Endothelial cell of umbilical vein (primary cell): ENCODE data around the gene SLC26A2.

Experiments
- EZH2 ChIP-seq: IDR thresholded peaks from 2 replicates; pipeline ENCODE4 v1.6.1; 2012; ENCODE audit warnings: borderline replicate concordance, low read depth, mild to moderate bottlenecking, moderate library complexity, low read length, inconsistent platforms; ENCODE audit not compliant: severe bottlenecking
- FOS ChIP-seq: IDR thresholded peaks from 2 replicates; pipeline ENCODE4 v1.6.1; 2011; ENCODE audit warnings: mild to moderate bottlenecking, low read length, moderate library complexity, borderline replicate concordance; ENCODE audit not compliant: insufficient read depth
- POLR2A ChIP-seq: IDR thresholded peaks from 2 replicates; pipeline ENCODE4 v1.6.1; 2012; ENCODE audit warnings: low read depth, mild to moderate bottlenecking, control low read depth, low read length
- TF ChIP-seq, protein P1 (sequence below), 2 donors: IDR thresholded peaks; 1 replicate in 1 of 2; 2 replicates in 1 of 2; pipeline ENCODE4 v1.5.1; 2011; ENCODE audit warnings: low read length in 2 of 2, mild to moderate bottlenecking in 2 of 2, moderate library complexity in 2 of 2, control low read depth in 1 of 2, inconsistent platforms in 1 of 2, low read depth in 1 of 2; ENCODE audit not compliant: insufficient read depth in 1 of 2; ENCODE audit errors: extremely low read depth in 1 of 2
- TF ChIP-seq, protein P2 (sequence below): IDR thresholded peaks from 2 replicates; pipeline ENCODE4 v1.6.1; 2011; ENCODE audit not compliant: insufficient read depth, insufficient read length

DNA sequence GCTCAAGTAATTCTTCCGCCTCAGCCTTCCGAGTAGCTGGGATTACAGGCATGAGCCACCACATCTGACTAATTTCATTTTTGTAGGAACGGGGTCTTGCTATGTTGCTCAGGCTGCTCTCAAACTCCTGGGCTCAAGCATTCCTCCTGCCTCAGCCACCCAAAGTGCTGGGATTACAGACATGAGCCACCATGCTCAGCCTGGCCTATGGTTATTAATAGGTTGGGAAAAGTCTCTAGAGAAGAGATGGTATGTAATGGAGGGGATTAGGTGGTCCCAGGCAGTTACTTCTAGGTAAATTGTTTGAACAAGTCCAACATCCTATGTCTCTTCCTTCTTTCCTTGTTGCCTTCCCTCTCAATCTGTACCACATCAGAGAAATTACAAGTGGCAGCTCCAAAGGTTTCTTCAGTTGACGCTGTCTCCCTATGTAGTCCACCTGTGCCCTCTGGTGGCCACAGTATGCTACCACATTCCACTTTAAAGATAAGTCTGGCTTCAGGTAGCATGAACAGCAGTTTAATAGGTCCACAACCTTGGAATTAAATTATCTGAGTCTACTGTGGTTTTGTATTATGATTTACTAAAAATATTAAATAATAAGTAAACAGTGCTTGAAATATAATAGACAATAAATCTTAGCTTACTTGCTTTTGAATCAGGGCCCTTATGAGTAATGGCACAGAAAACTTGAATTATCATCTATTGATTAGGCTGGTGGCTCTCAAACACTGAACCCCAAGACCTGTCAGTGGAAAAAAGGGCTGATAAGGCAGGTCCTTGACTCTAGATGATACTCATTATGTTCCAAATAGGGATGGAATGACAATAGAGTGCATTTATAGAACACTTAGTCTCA lies 30.2 kb downstream of the SLC26A2 start:
- TF ChIP-seq, protein P1, sequence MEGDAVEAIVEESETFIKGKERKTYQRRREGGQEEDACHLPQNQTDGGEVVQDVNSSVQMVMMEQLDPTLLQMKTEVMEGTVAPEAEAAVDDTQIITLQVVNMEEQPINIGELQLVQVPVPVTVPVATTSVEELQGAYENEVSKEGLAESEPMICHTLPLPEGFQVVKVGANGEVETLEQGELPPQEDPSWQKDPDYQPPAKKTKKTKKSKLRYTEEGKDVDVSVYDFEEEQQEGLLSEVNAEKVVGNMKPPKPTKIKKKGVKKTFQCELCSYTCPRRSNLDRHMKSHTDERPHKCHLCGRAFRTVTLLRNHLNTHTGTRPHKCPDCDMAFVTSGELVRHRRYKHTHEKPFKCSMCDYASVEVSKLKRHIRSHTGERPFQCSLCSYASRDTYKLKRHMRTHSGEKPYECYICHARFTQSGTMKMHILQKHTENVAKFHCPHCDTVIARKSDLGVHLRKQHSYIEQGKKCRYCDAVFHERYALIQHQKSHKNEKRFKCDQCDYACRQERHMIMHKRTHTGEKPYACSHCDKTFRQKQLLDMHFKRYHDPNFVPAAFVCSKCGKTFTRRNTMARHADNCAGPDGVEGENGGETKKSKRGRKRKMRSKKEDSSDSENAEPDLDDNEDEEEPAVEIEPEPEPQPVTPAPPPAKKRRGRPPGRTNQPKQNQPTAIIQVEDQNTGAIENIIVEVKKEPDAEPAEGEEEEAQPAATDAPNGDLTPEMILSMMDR (IDR thresholded peaks at IDR 0.05; ENCODE audit: extremely low read depth in 1 of 2, insufficient read depth in 1 of 2, low read depth in 1 of 2, low read length in 2 of 2): peak; percentile 78 to 83
- no peak for TF ChIP-seq POLR2A
- no peak for TF ChIP-seq EZH2
- no peak for TF ChIP-seq FOS
- TF ChIP-seq, protein P2, sequence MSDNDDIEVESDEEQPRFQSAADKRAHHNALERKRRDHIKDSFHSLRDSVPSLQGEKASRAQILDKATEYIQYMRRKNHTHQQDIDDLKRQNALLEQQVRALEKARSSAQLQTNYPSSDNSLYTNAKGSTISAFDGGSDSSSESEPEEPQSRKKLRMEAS: no peak
